HG03064 (cell line): ENCODE results near the gene RHO.
"Not testable (repeated sequence)": the region's sequence is repeated elsewhere in the genome, so short reads cannot be mapped to it uniquely, and the experiment has no call there.

ENCODE experiments used
- ATAC-seq: cut with Tn5 transposase; IDR thresholded peaks from one replicate; pipeline ENCODE4 v1.9.1; 2021; ENCODE audit warnings: low read depth; ENCODE audit not compliant: unreplicated experiment

The RHO gene

GRCh38 chr3:129498603-129499488 lies 29.6 kb upstream of the RHO start:
- ATAC-seq: not testable (repeated sequence)

GRCh38 chr3:129499604-129500333 lies 28.7 kb upstream of the RHO start:
- not testable (repeated sequence) for ATAC-seq

- ATAC-seq: no peak
Observed at GRCh38 chr3:129500334-129500658, 28.1 kb upstream of the RHO start.

- no peak for ATAC-seq
Observed at GRCh38 chr3:129501630-129502029, 26.8 kb upstream of the RHO start.

- no peak for ATAC-seq
Observed at GRCh38 chr3:129502641-129503408, 25.6 kb upstream of the RHO start.

- ATAC-seq: no peak
Observed at GRCh38 chr3:129503471-129504291, 24.8 kb upstream of the RHO start.

GRCh38 chr3:129504471-129505100 lies 23.9 kb upstream of the RHO start:
- no peak for ATAC-seq

GRCh38 chr3:129505341-129505740 lies 23.1 kb upstream of the RHO start:
- no peak for ATAC-seq

GRCh38 chr3:129506231-129506742 lies 22.2 kb upstream of the RHO start:
- no peak for ATAC-seq

GRCh38 chr3:129507181-129507831 lies 21.1 kb upstream of the RHO start:
- no peak for ATAC-seq

- ATAC-seq: no peak
Observed at GRCh38 chr3:129512595-129512994, 15.8 kb upstream of the RHO start.

GRCh38 chr3:129513705-129514104 lies 14.7 kb upstream of the RHO start:
- no peak for ATAC-seq

GRCh38 chr3:129514110-129514509 lies 14.3 kb upstream of the RHO start:
- no peak for ATAC-seq

- no peak for ATAC-seq
Observed at GRCh38 chr3:129514563-129514962, 13.9 kb upstream of the RHO start.

GRCh38 chr3:129515108-129515820 lies 13.2 kb upstream of the RHO start:
- ATAC-seq: not testable (repeated sequence)

GRCh38 chr3:129515821-129516432 lies 12.5 kb upstream of the RHO start:
- ATAC-seq: not testable (repeated sequence)

- no peak for ATAC-seq
Observed at GRCh38 chr3:129517516-129517915, 10.9 kb upstream of the RHO start.

- no peak for ATAC-seq
Observed at GRCh38 chr3:129518038-129518561, 10.3 kb upstream of the RHO start.
